ENCODE data around the gene LARP4B. TPM values are rescaled to one million over a fixed set of nuclear protein-coding genes. Genes with fewer than 3 reads are reported as not detected.
A peak's percentile ranks its signal among the peaks of the same experiment; 100 is the strongest.

The LARP4B gene
- total RNA-seq, 1 donor from 2014 or later: 30.8 TPM

GRCh38 chr10:878333-878759, 53.2 kb downstream of the LARP4B start:
- H3K4me3 ChIP-seq (ENCODE audit: low read length in 3 of 3): no peak overlapping the region
- H3K27ac ChIP-seq (ENCODE audit: low read depth, low read length): peak overlapping the region; percentile 12
- H3K9ac ChIP-seq (ENCODE audit: low read depth in 1 of 3, low read length in 3 of 3): no peak overlapping the region
- no peaks in the 10 kb centered on the region for H3K27me3 ChIP-seq (ENCODE audit: control insufficient read depth in 3 of 3, insufficient read depth in 3 of 3, low read length in 3 of 3)
- peaks cover 14 to 23% (median 15%) of the 10 kb centered on the region in 3 donors for H3K36me3 ChIP-seq (ENCODE audit: control insufficient read depth in 3 of 3, insufficient read depth in 3 of 3, low read length in 3 of 3)
- H3K4me1 ChIP-seq (ENCODE audit: control insufficient read depth in 3 of 3, insufficient read depth in 3 of 3, low read length in 3 of 3): peaks cover 12 to 21% (median 21%) of the 10 kb centered on the region in 3 donors
- H3K9me3 ChIP-seq (ENCODE audit: control insufficient read depth in 3 of 3, low read length in 3 of 3): no peaks in the 10 kb centered on the region

- H3K4me3 ChIP-seq (ENCODE audit: low read length in 3 of 3): no peak overlapping the region
- no peak overlapping the region for H3K9ac ChIP-seq (ENCODE audit: low read depth in 1 of 3, low read length in 3 of 3)
- no peaks in the 10 kb centered on the region for H3K27me3 ChIP-seq (ENCODE audit: control insufficient read depth in 3 of 3, insufficient read depth in 3 of 3, low read length in 3 of 3)
- H3K4me1 ChIP-seq (ENCODE audit: control insufficient read depth in 3 of 3, insufficient read depth in 3 of 3, low read length in 3 of 3): peaks cover 23 to 34% (median 33%) of the 10 kb centered on the region in 3 donors
- no peak overlapping the region for H3K27ac ChIP-seq (ENCODE audit: low read depth, low read length)
- no peaks in the 10 kb centered on the region for H3K9me3 ChIP-seq (ENCODE audit: control insufficient read depth in 3 of 3, low read length in 3 of 3)
- H3K36me3 ChIP-seq (ENCODE audit: control insufficient read depth in 3 of 3, insufficient read depth in 3 of 3, low read length in 3 of 3): peaks cover 7 to 14% (median 13%) of the 10 kb centered on the region in 3 donors
Measured at GRCh38 chr10:876438-876837, 55.1 kb downstream of the LARP4B start.

- Histone ChIP-seq H3K27me3 (ENCODE audit: control insufficient read depth in 3 of 3, insufficient read depth in 3 of 3, low read length in 3 of 3) (no peaks in the 10 kb centered on the region), H3K4me1 (ENCODE audit: control insufficient read depth in 3 of 3, insufficient read depth in 3 of 3, low read length in 3 of 3) (peaks cover 34 to 43% (median 42%) of the 10 kb centered on the region in 3 donors), H3K9ac (ENCODE audit: low read depth in 1 of 3, low read length in 3 of 3) (peak overlapping the region; percentile 84 to 89 (median 85)), H3K36me3 (ENCODE audit: control insufficient read depth in 3 of 3, insufficient read depth in 3 of 3, low read length in 3 of 3) (peaks cover 5 to 8% (median 5%) of the 10 kb centered on the region in 3 donors), H3K9me3 (ENCODE audit: control insufficient read depth in 3 of 3, low read length in 3 of 3) (no peaks in the 10 kb centered on the region), H3K27ac (ENCODE audit: low read depth, low read length) (peak overlapping the region; percentile 88), H3K4me3 (ENCODE audit: low read length in 3 of 3) (peak overlapping the region; percentile 75 to 80 (median 76))
Measured at GRCh38 chr10:873020-873419, 58.5 kb downstream of the LARP4B start.

- peaks cover 42 to 46% (median 45%) of the 10 kb centered on the region in 3 donors for H3K4me1 ChIP-seq (ENCODE audit: control insufficient read depth in 3 of 3, insufficient read depth in 3 of 3, low read length in 3 of 3)
- no peaks in the 10 kb centered on the region for H3K9me3 ChIP-seq (ENCODE audit: control insufficient read depth in 3 of 3, low read length in 3 of 3)
- H3K27me3 ChIP-seq (ENCODE audit: control insufficient read depth in 3 of 3, insufficient read depth in 3 of 3, low read length in 3 of 3): no peaks in the 10 kb centered on the region
- H3K9ac ChIP-seq (ENCODE audit: low read depth in 1 of 3, low read length in 3 of 3): peak overlapping the region; percentile 84 to 89 (median 85)
- H3K4me3 ChIP-seq (ENCODE audit: low read length in 3 of 3): peak overlapping the region; percentile 75 to 80 (median 76)
- peak overlapping the region; percentile 88 for H3K27ac ChIP-seq (ENCODE audit: low read depth, low read length)
- peaks cover 2 to 5% (median 5%) of the 10 kb centered on the region in 3 donors for H3K36me3 ChIP-seq (ENCODE audit: control insufficient read depth in 3 of 3, insufficient read depth in 3 of 3, low read length in 3 of 3)
Measured at GRCh38 chr10:871951-872403, 59.5 kb downstream of the LARP4B start.

GRCh38 chr10:870564-871166, 60.8 kb downstream of the LARP4B start:
- Histone ChIP-seq H3K27me3 (ENCODE audit: control insufficient read depth in 3 of 3, insufficient read depth in 3 of 3, low read length in 3 of 3) (no peaks in the 10 kb centered on the region), H3K36me3 (ENCODE audit: control insufficient read depth in 3 of 3, insufficient read depth in 3 of 3, low read length in 3 of 3) (peaks cover 0 to 9% (median 2%) of the 10 kb centered on the region in 3 donors), H3K4me1 (ENCODE audit: control insufficient read depth in 3 of 3, insufficient read depth in 3 of 3, low read length in 3 of 3) (peaks cover 40 to 55% (median 48%) of the 10 kb centered on the region in 3 donors), H3K4me3 (ENCODE audit: low read length in 3 of 3) (peak overlapping the region in 1 of 3 donors; percentile 76), H3K9ac (ENCODE audit: low read depth in 1 of 3, low read length in 3 of 3) (peak overlapping the region in 2 of 3 donors; percentile 84 to 85), H3K27ac (ENCODE audit: low read depth, low read length) (peak overlapping the region; percentile 88), H3K9me3 (ENCODE audit: control insufficient read depth in 3 of 3, low read length in 3 of 3) (no peaks in the 10 kb centered on the region)

- Histone ChIP-seq H3K27ac (ENCODE audit: low read depth, low read length) (no peak overlapping the region), H3K4me1 (ENCODE audit: control insufficient read depth in 3 of 3, insufficient read depth in 3 of 3, low read length in 3 of 3) (peaks cover 40 to 64% (median 48%) of the 10 kb centered on the region in 3 donors), H3K9ac (ENCODE audit: low read depth in 1 of 3, low read length in 3 of 3) (no peak overlapping the region), H3K36me3 (ENCODE audit: control insufficient read depth in 3 of 3, insufficient read depth in 3 of 3, low read length in 3 of 3) (peaks cover 2 to 9% (median 5%) of the 10 kb centered on the region in 3 donors), H3K27me3 (ENCODE audit: control insufficient read depth in 3 of 3, insufficient read depth in 3 of 3, low read length in 3 of 3) (no peaks in the 10 kb centered on the region), H3K9me3 (ENCODE audit: control insufficient read depth in 3 of 3, low read length in 3 of 3) (no peaks in the 10 kb centered on the region), H3K4me3 (ENCODE audit: low read length in 3 of 3) (no peak overlapping the region)
Measured at GRCh38 chr10:869171-869570, 62.3 kb downstream of the LARP4B start.

GRCh38 chr10:867807-868206, 63.7 kb downstream of the LARP4B start:
- Histone ChIP-seq H3K9ac (ENCODE audit: low read depth in 1 of 3, low read length in 3 of 3) (no peak overlapping the region), H3K4me1 (ENCODE audit: control insufficient read depth in 3 of 3, insufficient read depth in 3 of 3, low read length in 3 of 3) (peaks cover 40 to 64% (median 46%) of the 10 kb centered on the region in 3 donors), H3K36me3 (ENCODE audit: control insufficient read depth in 3 of 3, insufficient read depth in 3 of 3, low read length in 3 of 3) (peaks cover 11 to 20% (median 12%) of the 10 kb centered on the region in 3 donors), H3K9me3 (ENCODE audit: control insufficient read depth in 3 of 3, low read length in 3 of 3) (no peaks in the 10 kb centered on the region), H3K27me3 (ENCODE audit: control insufficient read depth in 3 of 3, insufficient read depth in 3 of 3, low read length in 3 of 3) (no peaks in the 10 kb centered on the region), H3K27ac (ENCODE audit: low read depth, low read length) (peak overlapping the region; percentile 19), H3K4me3 (ENCODE audit: low read length in 3 of 3) (peak overlapping the region in 1 of 3 donors; percentile 25)

- Histone ChIP-seq H3K36me3 (ENCODE audit: control insufficient read depth in 3 of 3, insufficient read depth in 3 of 3, low read length in 3 of 3) (peaks cover 12 to 23% (median 18%) of the 10 kb centered on the region in 3 donors), H3K4me3 (ENCODE audit: low read length in 3 of 3) (peak overlapping the region in 1 of 3 donors; percentile 29), H3K27me3 (ENCODE audit: control insufficient read depth in 3 of 3, insufficient read depth in 3 of 3, low read length in 3 of 3) (no peaks in the 10 kb centered on the region), H3K27ac (ENCODE audit: low read depth, low read length) (peak overlapping the region; percentile 41), H3K4me1 (ENCODE audit: control insufficient read depth in 3 of 3, insufficient read depth in 3 of 3, low read length in 3 of 3) (peaks cover 28 to 53% (median 36%) of the 10 kb centered on the region in 3 donors), H3K9me3 (ENCODE audit: control insufficient read depth in 3 of 3, low read length in 3 of 3) (no peaks in the 10 kb centered on the region), H3K9ac (ENCODE audit: low read depth in 1 of 3, low read length in 3 of 3) (no peak overlapping the region)
Measured at GRCh38 chr10:866577-866941, 64.9 kb downstream of the LARP4B start.

GRCh38 chr10:865924-866576, 65.5 kb downstream of the LARP4B start:
- Histone ChIP-seq H3K9me3 (ENCODE audit: control insufficient read depth in 3 of 3, low read length in 3 of 3) (no peaks in the 10 kb centered on the region), H3K9ac (ENCODE audit: low read depth in 1 of 3, low read length in 3 of 3) (no peak overlapping the region), H3K27ac (ENCODE audit: low read depth, low read length) (peak overlapping the region; percentile 41), H3K4me1 (ENCODE audit: control insufficient read depth in 3 of 3, insufficient read depth in 3 of 3, low read length in 3 of 3) (peaks cover 24 to 48% (median 31%) of the 10 kb centered on the region in 3 donors), H3K4me3 (ENCODE audit: low read length in 3 of 3) (peak overlapping the region in 2 of 3 donors; percentile 22 to 29), H3K27me3 (ENCODE audit: control insufficient read depth in 3 of 3, insufficient read depth in 3 of 3, low read length in 3 of 3) (no peaks in the 10 kb centered on the region), H3K36me3 (ENCODE audit: control insufficient read depth in 3 of 3, insufficient read depth in 3 of 3, low read length in 3 of 3) (peaks cover 12 to 28% (median 17%) of the 10 kb centered on the region in 3 donors)

GRCh38 chr10:865257-865656, 66.2 kb downstream of the LARP4B start:
- peaks cover 12 to 29% (median 16%) of the 10 kb centered on the region in 3 donors for H3K36me3 ChIP-seq (ENCODE audit: control insufficient read depth in 3 of 3, insufficient read depth in 3 of 3, low read length in 3 of 3)
- H3K27me3 ChIP-seq (ENCODE audit: control insufficient read depth in 3 of 3, insufficient read depth in 3 of 3, low read length in 3 of 3): no peaks in the 10 kb centered on the region
- H3K27ac ChIP-seq (ENCODE audit: low read depth, low read length): no peak overlapping the region
- H3K9me3 ChIP-seq (ENCODE audit: control insufficient read depth in 3 of 3, low read length in 3 of 3): no peaks in the 10 kb centered on the region
- peaks cover 19 to 40% (median 26%) of the 10 kb centered on the region in 3 donors for H3K4me1 ChIP-seq (ENCODE audit: control insufficient read depth in 3 of 3, insufficient read depth in 3 of 3, low read length in 3 of 3)
- H3K9ac ChIP-seq (ENCODE audit: low read depth in 1 of 3, low read length in 3 of 3): no peak overlapping the region
- no peak overlapping the region for H3K4me3 ChIP-seq (ENCODE audit: low read length in 3 of 3)

All from skeletal muscle tissue (tissue), 4 donors.